T47D (cell line): ENCODE results near the gene TJP3.

Experiments
- DNase-seq, 2 experiments: peaks; one replicate each; pipeline versions ENCODE4 v3.0.0 to v3.0.0-alpha.2; 2011 to 2012; ENCODE audit warnings: low read depth in 1 of 2, low spot score in 1 of 2
- JUND ChIP-seq: IDR thresholded peaks from 2 replicates; pipeline ENCODE4 v1.6.1; 2012; ENCODE audit warnings: low read depth
- in situ Hi-C: cut with HindIII; loops from 2 replicates; pipeline ENCODE4 v1.10.0; 2016; ENCODE audit warnings: low sequenced_read_pairs, low pct_unique_long_range_greater_than_20kb

Gene TJP3

GRCh38 chr19:3768015-3768747 lies 60.0 kb downstream of the TJP3 start:
- TF ChIP-seq JUND, result no peak
- in situ Hi-C loops, result no loop called here
- DNase-seq, result no peak

- no peak for TF ChIP-seq JUND
- in situ Hi-C loops, result no loop called here
- no peak for DNase-seq
These were observed 60.5 kb downstream of the TJP3 start for GRCh38 chr19:3768748-3769099.

- in situ Hi-C loops, result no loop called here
- no peak for DNase-seq
- TF ChIP-seq JUND, result no peak
These were observed 61.3 kb downstream of the TJP3 start for GRCh38 chr19:3769494-3769893.

GRCh38 chr19:3770136-3770999 lies 62.2 kb downstream of the TJP3 start:
- in situ Hi-C loops, result no loop called here

GRCh38 chr19:3771000-3771905 lies 63.1 kb downstream of the TJP3 start:
- no peak for TF ChIP-seq JUND
- no peak for DNase-seq

More at GRCh38 chr19:3770136-3770999, 62.2 kb downstream of the TJP3 start:
- no peak for TF ChIP-seq JUND
- DNase-seq, result no peak

GRCh38 chr19:3771906-3772455 lies 63.8 kb downstream of the TJP3 start, which contains the start of gene RAX2:
Gene RAX2, minus strand, starts transcription at chr19:3772228. Its CDS starts 486 bp downstream, at chr19:3771742.
- no peak for DNase-seq
- TF ChIP-seq JUND, result no peak
- in situ Hi-C loops, result no loop called here

More at GRCh38 chr19:3771000-3771905, 63.1 kb downstream of the TJP3 start:
- in situ Hi-C loops, result no loop called here

- no peak for DNase-seq
- TF ChIP-seq JUND, result no peak
- in situ Hi-C loops, result no loop called here
These were observed 65.8 kb downstream of the TJP3 start for GRCh38 chr19:3773814-3774515.

GRCh38 chr19:3774621-3775373 lies 66.6 kb downstream of the TJP3 start:
- TF ChIP-seq JUND, result no peak
- DNase-seq, result no peak
- in situ Hi-C loops, result no loop called here

GRCh38 chr19:3775374-3775711 lies 67.2 kb downstream of the TJP3 start:
- DNase-seq, result no peak
- in situ Hi-C loops, result no loop called here
- no peak for TF ChIP-seq JUND

GRCh38 chr19:3775831-3776230 lies 67.6 kb downstream of the TJP3 start:
- in situ Hi-C loops, result no loop called here
- no peak for DNase-seq
- TF ChIP-seq JUND, result no peak

- in situ Hi-C loops, result no loop called here
- no peak for DNase-seq
- no peak for TF ChIP-seq JUND
These were observed 68.4 kb downstream of the TJP3 start for GRCh38 chr19:3776479-3777040.
